SIG-M5 (cell line): ENCODE data around the gene SULT1B1.
"Not testable (repeated sequence)": the region's sequence is repeated elsewhere in the genome, so short reads cannot be mapped to it uniquely, and the experiment has no call there.

ENCODE experiments used
- DNase-seq: peaks from one replicate; lab custom pipeline; 2025; lab: John Stamatoyannopoulos, UW

SULT1B1 gene

GRCh38 chr4:69760455-69760854, at the start of gene SULT1B1:
TSS of gene SULT1B1 (minus strand) at chr4:69760620. CDS start at chr4:69755217, 5,403 bp downstream.
- DNase-seq, result no peak

GRCh38 chr4:69800599-69800998, 40.2 kb upstream of the SULT1B1 start:
- DNase-seq, result no peak

GRCh38 chr4:69799337-69799736, 38.9 kb upstream of the SULT1B1 start:
- no peak for DNase-seq

DNA sequence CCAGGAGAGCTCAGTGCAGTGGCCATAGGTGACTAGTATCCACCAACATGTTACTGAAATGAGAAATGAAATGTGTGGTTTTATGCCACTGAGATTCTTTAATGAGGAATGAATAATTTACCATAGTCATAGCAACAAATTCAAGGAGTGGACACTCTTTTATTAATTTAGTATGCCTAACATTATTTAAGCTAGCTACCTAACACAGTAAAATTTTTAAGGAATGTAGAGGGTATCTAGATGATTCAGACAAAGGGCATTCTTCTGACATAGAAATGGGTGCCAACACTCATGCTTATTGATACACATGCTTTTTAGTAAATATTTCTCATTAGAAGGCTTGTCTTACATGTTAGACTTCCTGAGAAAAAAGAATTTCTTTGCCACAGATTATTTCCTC, 33.3 kb upstream of the SULT1B1 start:
- no peak for DNase-seq

DNA sequence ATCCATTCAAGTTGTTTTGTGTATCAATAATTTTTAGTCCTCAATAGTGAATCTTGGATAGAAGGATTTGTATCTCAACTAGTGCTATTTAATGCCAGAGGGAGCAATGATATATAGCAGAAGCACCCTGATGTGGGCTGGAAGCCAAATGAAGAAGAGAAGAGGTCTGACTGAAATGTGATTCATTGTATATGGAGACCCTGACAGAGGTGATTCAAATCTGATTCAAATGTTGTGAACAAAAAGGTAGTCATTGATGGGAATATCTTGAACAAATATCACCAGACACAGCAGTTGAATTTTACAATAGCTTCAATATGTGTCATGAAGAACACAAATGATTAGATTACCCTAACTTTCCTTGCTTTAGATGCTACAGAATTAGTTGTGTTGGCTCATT, 27.5 kb upstream of the SULT1B1 start:
- no peak for DNase-seq

DNA sequence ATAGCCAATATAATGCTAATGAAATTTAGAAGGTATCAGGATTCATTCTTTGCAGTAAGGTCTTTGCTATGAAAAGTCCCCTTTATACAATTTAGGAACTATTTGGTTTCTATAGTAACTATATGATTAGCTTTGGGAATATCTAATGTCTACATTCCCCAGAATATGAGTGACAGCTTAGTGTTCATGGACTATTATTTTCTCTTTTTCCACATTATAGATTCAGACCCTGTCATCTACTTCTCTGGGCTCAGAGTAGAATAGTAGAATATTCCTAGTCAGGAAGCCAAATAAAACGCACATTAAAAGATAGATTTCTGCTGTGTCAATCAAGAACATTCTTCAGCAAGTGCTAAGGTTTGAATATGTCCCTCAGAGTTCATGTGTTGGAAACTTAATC, 26.1 kb upstream of the SULT1B1 start:
- DNase-seq, result no peak

DNA sequence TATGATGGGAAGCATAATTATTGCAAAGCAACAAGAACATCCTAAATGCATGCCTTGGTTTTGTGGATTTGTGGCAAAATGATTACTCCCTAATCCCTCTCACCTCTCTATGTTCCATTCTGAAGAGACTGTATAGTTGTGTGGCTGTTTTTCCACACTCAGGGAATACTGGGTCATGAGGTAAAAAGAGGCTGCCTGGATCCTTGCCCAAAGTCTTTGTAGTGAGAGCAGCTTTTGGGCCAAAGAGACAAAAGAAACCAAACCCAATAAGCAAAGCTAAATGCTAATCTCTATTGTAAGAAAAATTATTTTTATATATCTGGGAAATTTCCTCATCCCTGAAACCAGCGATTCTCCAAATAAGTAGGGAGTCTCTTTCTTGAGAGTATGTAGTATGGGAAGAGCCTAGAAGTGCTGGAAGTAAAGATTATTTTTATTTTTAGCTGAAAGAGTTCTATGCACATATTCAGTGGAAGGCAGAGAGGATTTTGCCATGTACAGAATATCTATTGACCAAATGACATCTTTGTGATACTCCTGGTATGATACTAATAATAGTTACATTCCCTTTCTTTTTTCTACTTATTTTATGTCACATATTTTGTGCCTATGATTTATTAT, 24.9 kb upstream of the SULT1B1 start:
- no peak for DNase-seq

DNA sequence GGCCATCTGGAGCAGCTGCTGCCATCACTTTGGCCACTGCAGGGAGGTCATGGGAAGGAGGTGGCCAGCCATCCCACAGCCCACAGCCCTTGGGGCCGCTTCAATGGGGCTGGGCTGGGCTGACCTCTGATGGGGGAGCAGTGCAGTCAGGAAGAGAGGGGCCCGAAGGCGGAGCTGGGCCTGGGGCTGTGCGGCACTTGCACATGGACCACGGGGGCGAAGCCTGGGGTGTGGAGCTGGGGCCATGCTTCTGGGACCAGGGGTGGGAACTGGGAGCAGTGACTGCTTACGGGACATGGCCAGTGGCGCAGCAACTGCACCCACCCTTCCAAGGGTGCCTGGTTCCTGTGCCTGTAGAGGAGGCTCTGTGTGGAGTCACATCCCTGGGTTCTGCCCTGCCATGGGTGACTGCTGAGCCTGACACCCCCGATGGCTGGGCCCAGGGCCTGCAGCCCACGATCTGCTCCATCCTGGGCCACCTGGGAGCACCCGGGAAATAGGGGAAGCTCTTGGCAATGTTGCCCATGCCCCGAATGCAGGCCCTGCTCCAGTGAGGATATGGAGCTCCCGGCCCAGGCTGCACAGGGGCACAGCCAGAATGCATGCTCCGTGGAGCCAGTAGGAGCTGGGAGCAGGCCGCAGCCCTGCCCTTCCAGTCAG, 22.4 kb upstream of the SULT1B1 start:
- DNase-seq, result no peak

- no peak for DNase-seq
Observed at GRCh38 chr4:69781458-69782418, 21.3 kb upstream of the SULT1B1 start.

DNA sequence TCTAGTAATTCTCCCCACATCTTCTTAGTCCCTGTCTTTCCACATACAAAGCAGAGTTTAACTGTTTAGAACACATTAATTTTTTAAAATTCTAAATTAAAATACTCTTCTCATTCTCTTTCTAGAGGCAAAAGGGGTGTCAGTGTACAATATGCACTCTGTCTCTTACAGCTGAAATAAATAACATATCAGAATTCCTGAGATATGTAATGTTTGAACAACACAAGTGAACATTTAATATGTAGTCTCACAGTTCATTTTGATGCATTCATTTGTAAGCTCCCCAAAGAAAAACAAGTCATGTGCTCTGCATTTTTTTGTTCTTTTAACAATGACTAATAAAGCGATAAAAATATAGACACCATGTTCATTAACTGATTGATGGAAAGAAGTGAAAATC, 19.7 kb upstream of the SULT1B1 start:
- DNase-seq, result no peak

DNA sequence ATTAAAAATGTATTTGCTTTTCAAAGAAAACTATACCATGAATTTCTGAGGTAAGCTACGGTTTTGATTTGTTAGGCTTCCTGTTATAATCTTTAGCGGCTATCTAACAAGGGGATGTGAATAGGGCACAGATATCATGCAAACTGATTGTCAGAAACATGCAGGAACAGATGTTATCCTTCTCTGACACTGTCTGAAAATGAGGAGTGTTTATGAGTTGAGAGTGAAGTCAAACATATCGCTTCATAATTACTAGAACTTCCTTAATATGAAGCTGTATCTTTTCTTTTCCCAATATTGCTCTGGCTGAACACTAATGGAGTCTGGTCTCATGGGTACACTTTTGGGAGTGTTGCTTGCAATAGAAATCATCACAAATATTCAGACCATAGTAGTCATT, 16.3 kb upstream of the SULT1B1 start:
- DNase-seq, result no peak

DNA sequence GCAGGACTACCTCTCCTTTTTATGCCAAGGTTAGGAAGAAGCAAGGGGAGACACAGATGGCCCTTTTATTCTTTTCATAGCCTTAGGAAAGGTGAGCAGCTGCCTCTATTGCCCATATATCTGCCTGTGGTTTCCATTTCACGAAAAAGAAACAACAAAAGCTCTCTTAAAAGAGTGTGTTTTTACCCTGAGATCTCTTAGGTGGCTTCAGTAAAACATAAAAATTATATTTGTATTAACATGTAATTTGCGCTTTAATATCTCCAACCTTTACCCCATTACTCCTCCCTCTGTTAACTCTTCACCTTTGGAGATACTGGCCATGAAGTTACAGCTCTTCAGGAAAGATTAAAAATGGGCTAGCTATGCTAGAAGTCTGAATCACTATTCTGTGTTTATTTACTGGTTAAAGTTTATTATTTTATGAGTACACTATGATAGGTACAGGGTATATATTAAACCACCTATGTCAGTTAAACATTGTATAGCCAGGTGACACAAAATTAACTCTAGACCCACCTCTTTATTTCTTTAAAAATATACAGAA, 15.0 kb upstream of the SULT1B1 start:
- DNase-seq, result no peak

DNA sequence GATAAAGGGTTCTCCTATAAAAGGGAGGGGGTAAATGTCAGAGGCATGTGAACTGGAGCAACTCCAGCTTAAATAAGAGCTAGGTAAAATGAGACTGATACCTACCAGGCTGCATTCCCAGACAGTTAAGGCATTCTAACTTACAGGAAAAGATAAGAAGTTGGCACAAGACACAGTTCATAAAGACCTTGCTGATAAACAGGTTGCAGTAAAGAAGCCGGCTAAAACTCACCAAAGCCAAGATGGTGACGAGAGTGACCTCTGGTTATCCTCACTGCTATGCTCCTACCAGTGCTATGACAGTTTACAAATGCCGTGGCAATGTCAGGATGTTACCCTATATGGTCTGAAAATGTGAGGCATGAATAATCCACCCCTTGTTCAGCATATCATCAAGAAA, 13.1 kb upstream of the SULT1B1 start:
- DNase-seq, result no peak

DNA sequence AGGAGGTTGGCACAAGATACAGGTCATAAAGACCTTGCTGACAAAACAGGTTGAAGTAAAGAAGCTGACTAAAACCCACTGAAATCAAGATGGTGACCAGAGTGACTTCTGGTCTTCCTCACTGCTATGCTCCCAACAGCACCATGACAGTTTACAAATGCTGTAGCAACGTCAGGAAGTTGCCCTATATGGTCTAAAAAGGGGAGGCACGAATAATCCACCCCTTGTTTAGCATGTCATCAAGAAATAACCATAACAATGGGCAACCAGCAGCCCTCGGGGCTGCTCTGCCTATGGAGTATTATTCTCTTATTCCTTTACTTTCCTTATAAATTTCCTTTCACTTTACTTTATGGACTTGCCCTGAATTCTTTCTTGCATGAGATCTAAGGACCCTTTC, 8.1 kb upstream of the SULT1B1 start:
- DNase-seq, result not testable (repeated sequence)

DNA sequence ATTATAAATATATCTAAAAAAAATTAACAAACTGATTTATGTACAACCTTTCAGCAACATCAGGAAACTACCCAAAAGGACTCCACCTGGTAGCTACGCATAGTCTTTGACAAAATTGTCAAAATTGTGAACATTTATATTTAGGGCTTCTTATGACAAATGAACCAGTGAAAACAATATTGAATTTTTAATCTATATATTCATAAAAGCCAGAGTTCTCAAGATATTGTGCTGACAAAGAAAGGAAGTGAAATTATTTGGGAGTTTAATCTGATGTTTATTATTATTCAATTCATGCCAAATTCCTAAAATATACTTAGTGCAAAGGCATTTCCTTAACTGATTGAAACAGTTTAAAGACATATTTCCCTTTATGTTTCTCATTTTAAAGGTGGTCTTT, 5.3 kb upstream of the SULT1B1 start:
- no peak for DNase-seq

- DNase-seq, result no peak
Observed at GRCh38 chr4:69764311-69764710, 3.9 kb upstream of the SULT1B1 start.

DNA sequence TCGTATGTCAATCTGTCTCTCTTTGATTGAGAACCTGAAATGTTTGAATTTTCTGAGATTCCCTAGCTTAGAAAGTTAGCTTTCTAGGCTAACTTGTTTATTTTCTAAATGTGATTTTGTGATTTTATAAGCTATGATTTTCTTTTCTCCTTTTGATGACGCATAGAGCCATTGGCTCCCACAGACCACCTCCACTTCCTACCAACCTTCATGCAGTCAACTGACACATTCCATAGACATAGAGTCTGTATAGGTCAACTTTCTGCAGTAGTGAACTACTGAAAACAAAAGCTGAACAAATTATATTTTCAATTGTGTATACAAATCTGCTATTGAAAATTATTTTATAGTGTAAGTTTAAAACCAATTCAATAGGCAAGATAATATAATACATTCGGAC, 2.8 kb upstream of the SULT1B1 start:
- DNase-seq, result no peak

GRCh38 chr4:69759189-69759604, 1.2 kb downstream of the SULT1B1 start:
- DNase-seq, result no peak

- DNase-seq, result no peak
Observed at GRCh38 chr4:69757464-69757863, 3.0 kb downstream of the SULT1B1 start.

DNA sequence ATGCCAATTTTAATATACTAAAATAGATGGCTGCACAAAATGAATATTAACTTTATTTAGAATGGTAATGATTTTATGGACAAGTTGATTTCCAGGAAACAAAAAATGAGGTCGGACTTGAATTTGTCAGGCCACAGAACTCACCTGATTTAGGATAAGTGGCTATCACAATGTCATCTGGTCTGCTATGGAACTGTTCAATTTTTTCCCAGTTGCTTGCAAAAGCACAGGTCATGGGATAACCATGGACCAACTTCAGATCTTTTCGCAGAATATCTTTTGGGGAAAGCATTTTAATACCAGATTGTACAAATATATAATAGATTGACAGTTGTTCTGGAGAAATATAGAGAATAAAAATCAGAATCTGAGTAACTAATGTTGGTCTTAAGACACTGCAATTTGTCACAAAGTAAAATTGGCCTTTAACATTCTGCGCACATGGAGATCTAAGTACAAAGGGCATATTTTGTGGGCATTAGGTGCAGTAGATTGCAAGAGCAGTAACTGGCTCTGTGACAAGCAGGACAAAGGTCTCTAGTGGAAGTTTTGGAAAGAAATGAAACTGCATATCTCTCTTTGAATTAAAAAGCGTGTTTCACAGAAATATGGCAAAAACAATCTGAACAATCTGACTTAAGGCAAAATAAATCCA, 5.4 kb downstream of the SULT1B1 start:
- no peak for DNase-seq

GRCh38 chr4:69753686-69754085, 6.7 kb downstream of the SULT1B1 start:
- no peak for DNase-seq

DNA sequence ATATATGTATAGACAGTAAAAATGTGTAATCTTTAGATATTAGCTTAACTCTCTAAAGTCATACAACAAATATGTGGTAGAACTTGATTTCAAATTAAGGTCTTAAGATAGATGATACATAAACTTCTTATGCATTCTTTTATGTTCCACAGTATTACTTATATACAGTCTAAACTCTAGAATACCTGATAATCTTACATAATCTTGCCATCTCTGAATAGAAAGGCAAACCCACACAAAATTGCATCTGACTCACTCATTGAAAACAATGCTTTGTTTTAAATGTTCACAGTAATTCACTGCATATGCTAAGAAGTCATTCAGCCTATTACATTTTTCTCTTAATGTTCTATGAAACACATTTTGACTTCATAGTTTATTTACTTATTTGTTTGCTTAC, 10.1 kb downstream of the SULT1B1 start:
- no peak for DNase-seq
